GM21737 (cell line): ENCODE data around the gene PCK1.

Experiments used
- ATAC-seq: cut with Tn5 transposase; IDR thresholded peaks from one replicate; pipeline ENCODE4 v1.9.1; 2021; ENCODE audit warnings: mild to moderate bottlenecking, moderate library complexity; ENCODE audit not compliant: unreplicated experiment

The PCK1 gene

GRCh38 chr20:57600320-57601210 is 39.7 kb downstream of the PCK1 start:
- no peak for ATAC-seq

DNA sequence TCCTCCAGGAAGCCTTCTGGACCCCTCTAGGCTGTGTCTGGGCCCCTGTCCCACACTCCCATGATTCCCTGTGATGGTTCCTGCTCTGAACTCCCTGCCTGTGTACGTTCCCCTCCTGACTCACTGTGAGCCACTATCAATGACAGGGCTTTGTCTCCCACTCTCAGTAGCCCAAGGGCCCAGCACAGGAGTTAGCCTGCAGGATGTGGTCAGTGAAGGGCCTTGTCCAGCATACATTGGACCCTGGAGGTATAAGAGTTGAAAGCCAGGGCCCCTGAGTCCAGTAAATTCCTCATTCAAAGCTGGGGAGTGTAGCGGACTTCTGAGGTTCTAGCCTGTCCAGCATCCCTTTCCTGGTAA is 40.3 kb downstream of the PCK1 start:
- ATAC-seq: no peak

- no peak for ATAC-seq
These were observed 40.8 kb downstream of the PCK1 start for GRCh38 chr20:57601737-57602136.

GRCh38 chr20:57603120-57603519 is 42.2 kb downstream of the PCK1 start:
- ATAC-seq: no peak

DNA sequence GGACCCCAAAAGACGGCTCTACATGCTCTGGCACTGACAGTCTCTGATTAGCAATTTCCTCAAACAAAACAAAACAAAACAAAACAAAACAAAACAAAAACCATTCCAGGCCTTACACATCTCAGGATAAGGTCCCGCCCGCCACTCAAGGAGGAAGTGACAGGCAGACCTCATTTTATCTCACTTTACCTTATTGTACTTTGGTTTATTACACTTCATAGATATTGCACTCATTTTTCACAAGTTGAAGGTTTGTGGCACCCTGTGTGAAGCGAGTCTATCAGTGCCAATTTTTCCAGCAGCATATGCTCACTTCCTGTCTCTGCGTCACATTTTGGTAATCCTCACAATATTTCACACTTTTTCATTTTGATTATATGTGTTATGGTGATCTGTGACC is 44.1 kb downstream of the PCK1 start:
- no peak for ATAC-seq

DNA sequence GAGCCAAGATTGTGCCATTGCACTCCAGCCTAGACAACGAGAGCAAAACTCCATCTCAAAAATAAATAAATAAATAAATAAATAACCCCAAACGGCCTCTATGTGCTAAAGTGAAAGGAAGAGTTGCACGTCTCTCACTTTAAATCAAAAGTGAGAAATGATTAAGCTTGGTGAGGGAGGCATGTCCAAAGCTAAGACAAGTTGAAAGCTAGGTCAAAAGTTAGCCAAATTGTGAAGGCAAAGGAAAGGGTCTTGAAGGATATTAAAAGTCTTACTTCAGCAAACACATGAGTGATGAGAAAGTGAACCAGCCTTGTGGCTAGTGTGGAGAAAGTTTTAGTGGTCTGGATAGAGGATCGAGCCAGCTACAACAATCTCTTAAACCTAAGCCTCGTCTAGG is 45.0 kb downstream of the PCK1 start:
- ATAC-seq: no peak

DNA sequence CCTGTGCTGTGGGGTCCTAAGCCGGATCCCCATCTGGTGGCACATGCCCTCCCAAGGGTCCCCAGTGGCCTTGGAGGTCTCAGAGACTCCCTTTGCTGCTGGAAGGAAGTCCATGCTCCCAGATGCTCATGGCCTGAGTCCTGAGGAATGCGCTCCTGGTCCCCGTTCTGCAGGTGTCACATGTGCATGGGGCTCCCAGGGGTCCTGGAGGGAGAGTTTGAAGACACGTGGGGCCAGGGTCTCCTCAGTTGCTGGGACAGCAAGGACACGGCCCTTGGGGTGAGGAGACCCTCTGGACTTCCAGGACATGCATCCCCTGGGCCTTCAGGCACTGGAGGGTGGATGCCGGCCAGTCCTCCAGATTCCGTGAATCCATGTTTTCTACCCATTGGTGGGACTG is 47.6 kb downstream of the PCK1 start:
- no peak for ATAC-seq

DNA sequence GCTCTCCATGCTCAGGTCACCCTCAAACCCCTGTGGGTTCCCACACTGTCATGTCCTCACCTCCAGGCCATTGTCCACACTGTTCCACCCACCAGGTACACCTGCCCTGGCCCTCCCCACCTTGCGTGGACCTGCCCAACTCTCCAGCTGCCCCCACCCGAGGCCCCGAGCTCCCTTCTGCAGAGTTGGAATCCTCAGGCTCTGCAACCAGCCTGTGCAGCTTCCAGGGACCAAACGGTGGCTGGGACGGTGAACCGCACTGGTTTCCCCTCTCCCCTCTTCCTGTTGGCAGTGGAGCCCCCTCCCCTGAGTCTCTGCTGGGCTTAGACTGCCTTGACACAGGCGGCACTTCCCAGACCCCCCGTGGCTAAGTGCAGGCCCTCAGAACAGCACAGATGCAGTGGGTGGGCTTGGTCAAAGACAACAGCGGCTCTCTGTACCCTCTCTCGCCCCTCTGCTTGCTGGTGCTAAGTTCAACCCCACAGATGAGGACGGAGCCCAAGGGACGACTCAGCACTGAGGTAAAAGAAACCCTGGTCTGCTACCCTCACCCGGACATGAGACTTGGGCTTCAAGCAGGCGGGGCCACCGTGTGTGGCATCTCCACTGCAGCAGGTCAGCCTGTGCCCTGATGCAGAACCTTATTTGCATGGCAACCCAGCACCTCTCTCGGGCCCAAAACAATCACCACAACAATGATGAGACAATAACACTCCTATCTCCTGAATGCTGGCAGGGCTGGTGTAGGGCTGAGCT is 48.4 kb downstream of the PCK1 start:
- ATAC-seq: no peak

- no peak for ATAC-seq
These were observed 48.9 kb downstream of the PCK1 start for GRCh38 chr20:57609842-57610167.

- no peak for ATAC-seq
These were observed 49.5 kb downstream of the PCK1 start for GRCh38 chr20:57610261-57610952.

- ATAC-seq: no peak
These were observed 50.8 kb downstream of the PCK1 start for GRCh38 chr20:57611586-57612311.

DNA sequence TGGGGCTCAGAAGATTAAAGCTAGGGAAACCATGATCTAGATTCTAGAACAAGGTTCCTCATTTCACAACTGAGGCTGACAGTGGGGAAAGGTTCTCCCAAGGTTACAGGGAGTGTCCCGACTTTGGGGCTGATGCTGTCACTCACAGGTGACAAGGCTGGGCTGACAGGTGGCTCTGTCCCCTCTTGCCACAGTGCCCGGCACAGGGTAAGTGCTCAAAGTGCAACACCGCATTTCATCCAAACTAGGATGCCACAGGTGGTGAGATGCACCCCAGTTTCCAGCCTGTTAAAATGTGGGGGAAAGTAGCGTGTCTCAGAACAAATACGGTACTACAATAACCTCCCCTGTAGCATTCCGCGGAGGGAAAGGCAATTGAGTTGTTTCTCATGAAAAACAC is 51.5 kb downstream of the PCK1 start:
- no peak for ATAC-seq

DNA sequence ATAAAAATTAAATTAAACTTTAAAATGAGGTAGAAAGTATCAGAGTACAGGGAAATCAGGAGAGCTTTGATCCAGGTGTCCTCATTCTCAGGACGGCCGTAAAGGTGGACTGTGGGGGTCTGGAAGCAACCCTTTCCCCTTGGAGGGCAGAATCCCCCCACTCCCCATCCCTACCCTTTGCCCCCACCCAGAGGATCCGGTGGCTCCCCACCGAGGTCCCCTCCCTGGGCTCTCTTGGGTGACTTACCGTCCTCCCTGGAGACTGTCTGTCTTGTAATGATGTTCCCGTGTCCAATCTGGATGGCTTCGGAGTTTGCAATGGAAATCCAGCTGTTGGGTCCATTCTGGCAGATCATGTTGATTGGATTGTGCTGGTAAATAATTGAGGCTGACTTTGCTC is 52.0 kb downstream of the PCK1 start:
- no peak for ATAC-seq

- ATAC-seq: no peak
These were observed 52.6 kb downstream of the PCK1 start for GRCh38 chr20:57613481-57613921.

GRCh38 chr20:57614490-57615444 is 53.9 kb downstream of the PCK1 start:
- no peak for ATAC-seq

- ATAC-seq: no peak
These were observed 54.5 kb downstream of the PCK1 start for GRCh38 chr20:57615445-57615811.

DNA sequence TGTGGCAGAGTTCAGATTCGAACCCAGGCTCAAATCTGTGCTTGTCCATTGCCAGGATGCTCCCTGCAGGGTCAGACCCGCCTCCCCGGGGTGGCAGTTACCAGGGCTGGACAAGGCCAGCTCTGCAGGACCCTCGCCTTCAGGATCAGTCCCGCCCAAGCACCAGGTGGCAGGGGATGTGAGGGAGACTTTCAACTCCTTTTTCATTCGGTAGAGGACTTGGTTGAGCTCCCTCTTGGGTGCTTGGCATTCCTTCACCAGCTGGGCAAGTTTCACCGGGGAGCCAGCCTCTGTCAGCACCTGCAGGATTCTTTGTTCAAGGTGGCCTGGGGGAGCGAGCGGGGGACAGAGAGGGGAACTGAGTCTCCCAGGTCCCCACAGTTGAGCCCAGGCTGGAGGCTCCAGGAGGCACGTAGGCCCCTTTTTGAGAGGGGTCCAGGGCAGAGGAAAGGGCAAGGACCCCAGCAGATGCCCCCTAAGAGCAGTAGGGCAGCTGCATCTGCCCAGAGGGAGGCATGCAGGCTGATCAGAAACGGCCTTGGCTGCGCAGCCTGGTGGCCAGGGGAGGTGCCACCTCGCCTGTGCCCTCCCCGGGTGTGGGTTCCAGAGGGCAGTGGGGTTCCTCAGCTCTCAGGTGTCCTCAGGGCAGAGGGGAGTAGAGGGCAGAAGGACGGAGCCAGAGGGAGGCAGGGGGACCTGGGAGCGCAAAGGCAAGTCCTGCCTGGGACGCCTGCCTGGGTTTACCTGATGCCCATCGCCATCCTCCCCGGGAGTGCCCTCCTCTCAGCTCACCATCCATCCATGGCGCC is 55.4 kb downstream of the PCK1 start:
- ATAC-seq: no peak

- ATAC-seq: no peak
These were observed 56.3 kb downstream of the PCK1 start for GRCh38 chr20:57617079-57617795.
